ENCODE measurements around the gene IL11.
"Not testable (repeated sequence)": the region's sequence is repeated elsewhere in the genome, so short reads cannot be mapped to it uniquely, and the experiment has no call there.

Gene IL11

DNA sequence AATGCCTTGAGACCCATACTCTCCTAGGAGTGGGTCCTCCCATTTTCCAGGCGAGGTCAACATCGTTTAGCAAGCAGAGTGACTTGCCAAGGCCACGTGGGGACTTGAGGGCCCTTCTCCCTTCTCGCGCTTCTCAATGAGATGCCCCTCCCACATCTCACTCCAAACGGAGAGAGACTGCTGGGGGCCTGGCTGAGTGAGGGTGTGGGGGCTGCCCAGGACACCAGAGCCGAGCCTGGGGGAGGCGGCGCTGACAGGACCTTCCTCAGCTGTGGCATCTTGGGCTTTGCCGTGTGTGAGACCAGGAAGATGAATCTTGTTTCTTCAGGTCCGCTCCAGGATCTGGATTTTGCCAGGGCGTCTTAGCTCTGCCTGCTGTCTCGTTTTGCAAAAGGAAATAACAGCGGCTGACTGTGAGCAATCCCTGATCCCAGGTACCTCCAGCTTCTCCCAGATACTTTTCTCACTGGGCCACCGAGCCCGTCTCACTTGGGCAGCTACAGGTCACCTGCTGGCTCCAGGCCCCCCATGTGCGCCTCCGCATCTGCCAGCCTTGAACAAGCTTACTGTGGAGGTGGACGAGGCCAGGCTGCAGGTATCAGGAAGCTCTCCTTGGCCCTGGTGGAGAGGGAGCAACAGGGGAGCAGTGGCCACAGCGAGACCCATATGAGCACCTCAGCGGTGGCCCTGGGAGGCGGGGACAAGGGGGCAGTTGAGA is 21.8 kb downstream of the IL11 start:
- DNase-seq, result no peak

DNA sequence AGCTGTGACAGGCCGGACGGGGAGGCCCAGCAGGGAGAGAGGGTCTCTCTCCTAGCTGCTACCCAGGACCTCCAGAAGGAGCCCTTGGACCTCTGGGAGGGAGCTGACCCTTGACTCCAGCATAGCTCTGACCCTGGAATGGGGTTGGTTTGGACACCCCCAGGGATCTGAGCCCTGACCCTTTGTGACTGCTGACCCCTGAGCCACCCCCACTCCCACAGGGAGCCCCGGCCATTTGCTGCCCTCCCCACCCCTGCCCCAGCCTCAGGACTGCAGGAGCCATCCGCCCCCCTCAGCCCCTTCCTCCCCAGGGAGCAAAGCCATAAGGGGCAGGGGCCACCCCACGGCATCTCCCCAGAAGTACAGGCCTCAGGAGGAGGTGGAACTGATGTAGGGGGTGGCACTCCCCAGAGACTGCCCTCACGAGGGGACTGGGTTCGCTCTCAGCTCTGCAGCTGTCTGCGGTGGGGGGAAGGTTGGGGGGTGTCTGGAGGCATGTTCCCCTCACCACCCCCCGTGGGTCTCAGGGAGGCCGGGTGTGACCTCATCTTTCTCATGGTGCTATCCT is 22.7 kb downstream of the IL11 start:
- no peak for DNase-seq

GRCh38 chr19:55346725-55347441 is 23.4 kb downstream of the IL11 start:
- DNase-seq, result no peak

GRCh38 chr19:55345818-55346724 is 24.2 kb downstream of the IL11 start:
- no peak for DNase-seq

GRCh38 chr19:55345101-55345817 is 25.0 kb downstream of the IL11 start:
- no peak for DNase-seq

DNA sequence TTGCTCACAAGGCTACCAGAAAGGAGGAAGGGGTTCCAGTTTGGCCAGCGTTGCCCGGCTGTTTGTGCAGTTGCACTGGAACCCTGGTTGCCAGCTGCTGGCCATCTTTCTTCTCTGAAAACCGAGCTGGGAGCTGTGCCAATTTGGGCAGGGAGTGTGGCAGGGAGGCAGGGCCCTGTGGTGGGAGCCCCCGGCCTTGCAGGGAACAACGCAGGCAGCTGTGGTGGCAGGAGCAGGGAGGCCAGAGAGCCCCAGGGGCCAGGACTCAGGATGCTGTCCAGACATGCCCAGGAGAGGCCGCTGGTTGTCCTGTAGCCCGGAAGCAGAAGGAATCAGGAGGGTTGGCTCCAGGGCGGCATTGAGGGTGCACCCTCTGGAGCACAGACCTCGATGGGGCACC is 25.8 kb downstream of the IL11 start:
- DNase-seq, result no peak

- no peak for DNase-seq
Measured at GRCh38 chr19:55341595-55342531, 28.4 kb downstream of the IL11 start.

- no peak for DNase-seq
Measured at GRCh38 chr19:55341171-55341588, 29.1 kb downstream of the IL11 start.

GRCh38 chr19:55340784-55341147 is 29.5 kb downstream of the IL11 start:
- DNase-seq, result no peak

GRCh38 chr19:55339889-55340783 is 30.1 kb downstream of the IL11 start:
- no peak for DNase-seq

- peak; percentile 100 for DNase-seq
Measured at GRCh38 chr19:55339105-55339888, 31.0 kb downstream of the IL11 start, which contains the start of gene KMT5C. Gene KMT5C, plus strand, starts transcription at chr19:55339876. Its CDS starts 2,061 bp downstream, at chr19:55341937.

DNA sequence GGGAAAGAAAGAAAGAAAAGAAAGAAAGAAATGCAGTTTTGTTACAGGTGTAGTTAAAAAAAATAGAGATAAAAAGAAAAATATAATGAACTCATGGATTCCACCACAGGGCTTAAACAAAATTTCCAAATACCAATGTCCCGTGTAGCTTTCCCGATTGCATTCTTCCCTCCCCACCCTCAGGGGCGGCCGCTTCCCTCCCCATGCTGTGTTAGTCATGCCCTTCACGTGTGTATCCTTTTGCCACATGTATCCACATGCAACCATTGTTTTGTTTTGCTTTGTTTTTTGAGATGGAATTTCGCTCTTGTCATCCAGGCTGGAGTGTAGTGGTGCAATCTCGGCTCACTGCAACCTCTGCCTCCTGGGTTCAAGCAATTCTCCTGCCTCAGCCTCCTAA is 34.2 kb downstream of the IL11 start:
- no peak for DNase-seq

GRCh38 chr19:55333870-55334269 is 36.4 kb downstream of the IL11 start:
- DNase-seq, result no peak

DNA sequence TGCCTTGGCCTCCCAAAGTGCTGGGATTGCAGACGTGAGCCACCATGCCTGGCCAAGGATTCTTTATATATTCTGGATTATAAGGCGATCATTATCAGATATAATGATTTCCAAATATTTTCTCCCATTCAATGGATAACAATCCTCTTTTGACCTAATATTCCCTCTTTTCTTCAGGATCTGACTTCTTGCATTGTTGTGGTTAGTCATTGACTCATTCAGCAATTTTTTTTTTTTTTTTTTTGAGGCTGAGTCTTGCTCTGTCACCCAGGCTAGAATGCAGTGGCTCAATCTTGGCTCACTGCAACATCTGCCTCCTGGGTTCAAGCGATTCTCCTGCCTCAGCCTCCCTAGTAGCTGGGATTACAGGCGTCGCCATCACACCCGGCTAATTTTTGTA is 40.5 kb downstream of the IL11 start:
- DNase-seq, result not testable (repeated sequence)

DNA sequence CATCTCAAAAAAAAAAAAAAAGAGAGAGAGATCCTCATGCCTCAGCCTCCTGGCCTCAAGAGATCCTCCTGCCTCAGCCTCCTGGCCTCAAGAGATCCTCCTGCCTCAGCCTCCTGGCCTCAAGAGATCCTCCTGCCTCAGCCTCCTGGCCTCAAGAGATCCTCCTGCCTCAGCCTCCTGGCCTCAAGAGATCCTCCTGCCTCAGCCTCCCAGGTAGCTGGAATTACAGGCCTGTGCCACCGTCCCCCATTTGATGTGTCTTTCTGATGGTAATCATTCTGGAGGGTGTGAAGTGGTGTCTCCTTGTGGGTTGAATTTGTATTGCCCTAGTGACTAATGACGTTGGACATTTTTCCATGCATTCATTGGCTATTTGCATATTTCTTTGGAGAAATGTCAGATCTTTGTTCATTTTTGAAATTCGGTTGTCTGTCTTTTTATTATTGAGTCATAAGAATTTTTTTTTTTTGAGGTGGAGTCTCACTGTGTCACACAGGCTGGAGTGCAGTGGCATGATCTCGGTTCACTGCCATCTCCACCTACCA is 41.4 kb downstream of the IL11 start:
- not testable (repeated sequence) for DNase-seq

- DNase-seq, result no peak
Measured at GRCh38 chr19:55325172-55325571, 45.1 kb downstream of the IL11 start, which contains the start of gene TMEM150B. Gene TMEM150B, minus strand, starts transcription at chr19:55325341. Its CDS starts 4,305 bp downstream, at chr19:55321036.

GRCh38 chr19:55324662-55325061 is 45.6 kb downstream of the IL11 start:
- no peak for DNase-seq

- no peak for DNase-seq
Measured at GRCh38 chr19:55322204-55322885, 47.9 kb downstream of the IL11 start.
